HG02870 (cell line): ENCODE data around the gene ELF4.
"Not testable (repeated sequence)": the region's sequence is repeated elsewhere in the genome, so short reads cannot be mapped to it uniquely, and the experiment has no call there.

ENCODE experiments used
- ATAC-seq: cut with Tn5 transposase; IDR thresholded peaks from one replicate; pipeline ENCODE4 v1.9.1; 2021; ENCODE audit warnings: mild to moderate bottlenecking, moderate library complexity; ENCODE audit not compliant: unreplicated experiment

The ELF4 gene

DNA sequence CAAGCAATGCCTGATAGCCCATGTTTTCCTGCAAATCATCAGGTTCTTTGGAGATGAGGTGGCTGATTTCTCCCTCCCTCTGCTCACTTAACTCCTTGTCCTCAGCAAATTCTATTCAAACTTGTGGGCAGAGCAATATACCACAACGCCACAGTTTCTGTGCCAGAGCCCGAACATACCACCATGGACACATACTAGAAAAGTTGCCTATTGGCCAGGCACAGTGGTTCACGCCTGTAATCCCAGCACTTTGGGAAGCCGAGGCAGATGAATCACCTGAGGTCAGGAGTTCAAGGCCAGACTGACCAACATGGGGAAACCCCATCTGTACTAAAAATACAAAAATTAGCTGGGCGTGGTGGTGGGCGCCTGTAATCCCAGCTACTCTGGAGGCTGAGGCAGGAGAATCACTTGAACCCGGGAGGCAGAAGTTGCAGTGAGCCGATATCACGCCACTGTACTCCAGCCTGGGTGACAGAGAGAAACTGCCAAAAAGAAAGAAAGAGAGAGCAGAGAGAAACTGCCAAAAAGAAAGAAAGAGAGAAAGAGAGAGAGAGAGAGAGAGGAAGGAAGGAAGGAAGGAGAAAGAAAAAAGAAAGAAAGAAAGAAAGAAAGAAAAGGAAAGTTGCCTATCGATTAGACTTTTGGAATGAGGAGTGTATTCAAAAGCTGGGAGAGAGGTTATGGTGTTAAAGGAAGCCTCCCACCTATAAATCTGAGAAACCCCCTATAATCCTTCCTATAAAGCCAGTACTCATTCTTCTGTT lies 5.0 kb upstream of the ELF4 start:
- not testable (repeated sequence) for ATAC-seq

DNA sequence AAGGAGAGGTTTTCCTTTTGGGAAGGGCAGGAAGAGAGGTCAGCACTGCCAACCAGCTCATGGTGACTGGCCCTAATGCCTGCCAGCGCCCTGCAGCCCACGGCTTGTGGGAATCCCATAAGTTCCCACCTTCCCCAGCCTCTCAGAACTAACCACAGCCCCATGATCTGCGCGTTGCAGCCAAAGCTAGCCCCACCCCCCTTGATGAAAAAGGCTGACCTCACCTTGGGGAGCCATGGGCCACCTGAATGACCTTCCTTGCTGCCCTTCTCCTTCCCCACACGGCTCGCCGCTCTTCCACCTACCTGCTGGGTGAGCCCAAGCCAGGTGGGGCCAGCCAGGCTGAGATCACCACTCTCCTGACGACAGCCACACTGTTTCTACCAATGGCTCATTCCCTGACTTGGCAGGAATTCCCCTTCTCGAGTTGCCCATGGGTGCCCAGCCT lies 3.9 kb upstream of the ELF4 start:
- no peak for ATAC-seq

DNA sequence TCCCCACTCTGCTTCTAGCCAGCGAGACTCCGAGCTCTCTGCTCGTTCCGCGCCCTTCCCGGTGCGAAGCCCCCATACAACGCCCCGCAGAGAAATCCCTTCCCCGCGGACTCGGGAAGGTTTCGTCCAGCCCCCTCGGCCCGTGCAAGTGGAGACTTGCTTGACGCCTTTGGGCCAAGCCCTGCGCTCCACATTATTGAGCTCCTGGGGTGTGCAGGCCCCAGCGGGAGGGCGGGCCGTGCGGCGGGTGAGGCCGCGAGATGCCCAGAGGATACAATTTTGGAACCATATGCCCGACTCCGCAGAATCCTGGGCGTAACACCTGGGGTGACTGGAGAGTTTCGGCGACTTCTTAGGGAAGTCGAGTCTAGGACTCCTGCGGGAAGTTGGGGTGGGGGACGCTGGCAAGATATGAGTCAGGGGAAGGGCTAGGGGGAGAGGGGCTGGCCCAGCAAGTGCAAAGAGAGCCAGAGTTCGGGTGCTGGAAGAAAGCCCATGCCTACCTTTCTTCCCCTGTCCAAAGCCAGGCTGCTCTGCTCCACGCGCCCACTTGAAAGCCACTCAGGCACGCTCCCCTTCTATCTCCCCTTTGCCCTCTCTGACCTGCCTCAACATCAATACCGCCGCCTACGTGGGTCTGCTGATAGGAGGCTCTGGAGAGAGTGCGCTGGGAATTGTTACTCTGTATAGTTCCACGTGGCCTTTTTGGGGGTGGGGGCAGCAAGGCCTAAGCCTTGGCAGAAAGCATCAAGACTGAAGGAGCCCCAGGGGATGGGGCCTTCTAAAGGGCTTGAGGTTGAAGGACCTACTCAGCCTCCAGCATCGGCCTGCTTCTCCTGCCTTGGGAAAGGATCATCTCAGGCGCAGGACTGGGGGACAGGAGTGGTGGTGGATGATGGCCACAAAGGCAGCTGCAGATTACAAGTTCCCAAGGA lies 1.2 kb upstream of the ELF4 start:
- no peak for ATAC-seq

DNA sequence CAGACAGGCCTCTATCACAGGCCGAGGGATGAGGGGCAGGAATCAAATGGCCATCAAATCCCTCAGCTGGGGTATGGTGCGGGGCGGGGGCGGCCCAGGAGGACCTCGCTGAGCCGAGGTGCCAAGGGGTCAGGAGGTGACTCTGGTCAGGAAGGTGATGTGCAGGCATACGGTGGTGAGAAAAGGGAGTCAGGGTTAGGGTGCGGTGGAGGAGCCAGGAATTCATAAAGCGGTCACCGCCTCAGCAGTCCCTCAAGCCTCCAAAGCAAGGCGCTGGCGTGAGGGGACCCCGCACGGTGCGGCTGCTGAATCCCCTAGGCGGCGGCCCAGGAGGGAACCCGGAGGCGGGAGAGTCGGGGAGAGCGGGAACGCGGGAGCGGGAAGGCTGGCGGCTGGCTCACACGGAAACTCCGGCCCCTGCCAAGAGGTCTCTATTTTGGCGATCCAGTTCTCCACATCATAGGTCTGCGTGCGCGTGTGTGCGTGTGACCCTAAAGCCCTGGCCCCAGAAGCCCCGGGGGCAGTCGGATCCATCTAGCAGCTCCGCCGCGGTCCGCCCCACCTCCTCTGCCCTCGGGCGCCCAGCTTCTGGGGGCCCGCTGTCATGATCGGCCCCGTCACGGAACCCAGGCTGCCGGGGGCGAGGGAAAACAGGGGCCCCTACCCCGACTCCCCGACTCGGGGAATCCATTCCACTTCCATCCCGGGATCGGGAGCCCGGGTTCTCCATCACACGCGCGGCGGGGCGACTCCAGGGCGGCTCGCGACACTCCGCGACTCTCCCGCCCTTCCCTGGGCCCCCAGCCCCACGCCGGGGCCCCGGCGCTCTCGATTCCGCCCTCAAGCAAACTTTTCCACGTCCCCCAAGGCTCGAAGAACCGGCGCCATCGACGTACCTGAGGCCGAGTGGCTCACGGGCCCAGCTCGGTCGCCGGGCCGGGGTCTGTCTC lies 593 bp downstream of the ELF4 start:
- no peak for ATAC-seq

DNA sequence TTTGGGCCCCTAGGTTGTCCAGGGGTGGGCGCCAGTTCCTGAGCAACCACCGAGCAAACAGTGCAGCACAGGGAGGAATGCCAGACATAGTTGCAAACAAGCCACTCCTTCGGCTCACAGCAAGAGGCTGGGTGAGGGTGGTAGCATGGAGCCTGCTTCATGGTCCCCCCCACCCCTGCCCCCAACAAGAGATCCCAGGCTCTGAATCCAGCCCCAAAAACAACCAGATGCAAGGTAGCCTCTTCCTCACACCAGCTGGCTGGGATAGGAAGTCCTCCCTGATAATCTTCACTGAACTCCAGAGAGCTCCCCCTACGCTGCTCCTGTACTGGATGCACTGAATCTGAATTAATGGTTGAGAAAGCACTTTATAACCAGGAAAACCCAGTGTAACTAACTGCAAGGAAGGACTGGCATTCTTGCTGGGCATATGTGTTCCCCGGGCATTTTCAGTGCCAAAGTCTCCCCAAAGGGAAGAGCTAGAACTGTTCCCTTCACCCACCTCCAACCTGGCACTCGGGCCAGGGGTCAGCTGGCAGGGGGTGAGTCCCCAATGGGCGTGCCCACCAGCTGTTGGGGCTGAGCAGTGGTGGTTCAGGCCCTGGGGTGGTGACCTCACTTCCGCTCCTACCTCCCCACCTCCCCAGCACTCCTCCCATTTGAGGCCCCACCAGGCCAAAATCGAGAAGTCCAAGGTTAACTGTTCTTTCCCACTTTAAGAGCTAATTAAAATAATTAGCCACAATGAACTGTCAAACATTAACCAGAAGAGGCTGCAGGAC lies 1.5 kb downstream of the ELF4 start:
- ATAC-seq: peak; percentile 45

DNA sequence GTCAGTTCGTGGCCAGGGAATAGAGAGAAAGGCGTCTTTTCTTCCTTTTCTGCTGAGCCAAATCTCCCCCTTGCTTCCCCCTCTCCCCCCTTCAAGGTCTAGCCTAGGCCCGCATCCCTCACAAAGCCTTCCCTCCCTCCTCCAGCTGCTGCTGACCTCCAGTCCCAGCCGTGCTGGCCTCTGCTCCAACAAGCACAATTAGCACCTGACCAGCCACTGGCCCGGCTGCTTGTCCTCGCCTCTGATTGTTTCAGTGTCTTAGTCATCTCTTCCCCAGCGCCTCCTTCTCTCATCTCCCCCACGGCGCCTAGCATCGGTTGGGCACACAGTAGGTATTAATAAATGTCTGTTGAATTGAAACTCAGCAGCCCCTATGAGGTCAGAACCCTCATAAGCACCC lies 4.2 kb downstream of the ELF4 start:
- no peak for ATAC-seq

DNA sequence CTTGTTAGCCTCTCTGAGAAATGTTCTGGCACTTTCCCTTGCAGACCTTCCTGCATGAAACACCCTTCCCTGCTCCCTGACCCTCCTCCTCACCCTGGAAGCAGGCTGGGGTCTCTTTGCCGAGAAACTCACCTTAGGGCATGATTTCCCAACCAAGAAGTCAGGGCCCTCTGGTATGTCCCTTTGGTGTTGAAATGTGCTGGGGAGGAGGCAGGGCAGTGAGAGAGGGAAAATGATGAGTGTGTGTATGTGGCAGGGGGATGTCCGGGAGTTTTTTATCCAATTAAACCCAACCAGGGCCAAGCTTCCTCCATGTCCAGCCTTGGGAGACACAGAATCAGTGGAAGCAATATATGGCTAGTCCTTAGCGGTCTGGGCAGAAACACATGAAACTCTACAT lies 5.1 kb downstream of the ELF4 start:
- no peak for ATAC-seq

DNA sequence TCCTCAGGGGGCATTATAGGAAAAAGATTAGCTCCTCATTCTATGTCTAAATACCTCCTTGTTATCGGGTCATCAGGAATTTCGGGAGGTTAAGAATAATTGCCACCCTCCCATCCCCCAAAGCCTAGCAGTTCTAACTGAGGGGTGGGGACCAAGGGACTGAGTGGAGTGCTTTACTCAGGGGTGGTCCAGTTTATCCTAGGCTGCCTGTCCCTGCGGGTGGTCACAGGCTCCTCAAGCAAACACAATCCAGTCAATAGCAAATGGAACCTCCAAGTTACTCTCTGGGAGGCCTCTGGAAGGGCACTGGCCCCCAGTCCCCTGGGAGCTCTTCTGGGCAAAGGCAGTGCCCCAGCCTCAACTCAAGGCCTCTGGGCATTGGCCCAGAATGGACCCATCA lies 6.7 kb downstream of the ELF4 start:
- no peak for ATAC-seq

DNA sequence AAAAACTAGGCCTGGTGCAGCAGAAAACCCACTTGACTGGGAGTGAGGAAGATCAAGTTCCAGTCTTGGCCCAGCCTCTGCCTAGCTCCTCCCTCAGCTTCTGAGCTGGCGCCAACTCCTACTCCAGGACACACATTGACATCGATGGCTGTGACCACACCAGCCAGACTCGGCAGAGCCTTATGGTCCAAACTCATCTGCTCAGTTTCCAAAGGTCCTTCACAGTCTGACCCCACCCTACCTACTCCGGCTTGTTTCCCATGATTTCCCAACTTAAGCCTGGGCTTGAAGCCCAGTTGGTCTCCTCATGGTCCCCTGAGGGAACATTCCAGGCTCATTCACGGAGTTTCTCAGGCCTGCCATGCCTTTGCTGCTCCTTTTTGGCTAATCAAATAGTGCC lies 10.1 kb downstream of the ELF4 start:
- ATAC-seq: no peak

DNA sequence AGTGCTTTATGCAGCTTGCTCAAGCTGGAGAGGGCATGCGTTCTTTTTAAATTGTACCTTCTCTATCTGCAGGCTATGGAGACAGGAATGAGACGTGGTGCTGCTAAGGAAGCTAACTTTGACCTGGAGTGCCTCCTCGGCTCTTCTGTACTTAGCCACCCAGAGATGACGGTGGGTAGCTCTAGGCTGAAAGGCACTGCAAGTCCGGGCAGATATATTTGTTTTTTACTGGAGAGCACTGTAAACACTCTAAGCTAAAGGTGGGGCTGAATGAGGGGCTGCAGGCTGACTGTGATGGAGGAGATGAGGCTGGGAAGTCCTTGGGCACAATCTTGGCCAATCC lies 12.1 kb downstream of the ELF4 start:
- ATAC-seq: no peak

DNA sequence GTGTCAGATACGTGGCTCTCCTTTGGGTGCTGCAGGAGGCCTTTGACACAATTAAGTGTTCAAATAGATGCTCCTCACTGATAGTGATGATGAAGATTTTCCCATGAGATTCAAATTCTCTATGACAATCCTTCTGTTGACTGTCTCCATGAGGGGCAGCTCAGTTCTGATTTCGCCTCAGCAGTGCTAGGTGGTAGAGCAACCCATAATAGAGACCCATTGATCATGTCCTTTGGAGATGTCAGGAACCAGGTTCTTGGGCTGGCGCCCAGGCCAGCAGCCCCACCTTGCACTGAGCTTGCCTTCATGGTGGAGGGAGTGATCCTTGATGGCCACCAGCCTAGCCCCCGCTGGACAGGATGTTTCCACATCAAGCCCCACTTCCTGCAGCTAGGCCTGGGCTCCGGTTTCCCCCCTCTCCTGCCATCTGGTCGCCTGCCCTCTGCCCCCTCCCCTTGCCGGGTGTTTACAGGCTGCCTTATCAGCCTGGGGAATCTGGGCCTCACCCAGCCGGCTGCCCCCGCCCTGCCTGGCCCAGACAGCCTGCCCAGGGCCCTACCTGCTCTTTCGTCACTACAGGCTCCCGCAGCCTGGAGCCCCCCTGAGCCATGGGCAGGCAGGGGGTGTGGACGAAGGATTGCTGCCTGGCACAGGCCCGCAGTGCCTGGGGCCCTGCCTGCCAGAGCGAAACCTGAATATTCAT lies 12.6 kb downstream of the ELF4 start:
- ATAC-seq: no peak

DNA sequence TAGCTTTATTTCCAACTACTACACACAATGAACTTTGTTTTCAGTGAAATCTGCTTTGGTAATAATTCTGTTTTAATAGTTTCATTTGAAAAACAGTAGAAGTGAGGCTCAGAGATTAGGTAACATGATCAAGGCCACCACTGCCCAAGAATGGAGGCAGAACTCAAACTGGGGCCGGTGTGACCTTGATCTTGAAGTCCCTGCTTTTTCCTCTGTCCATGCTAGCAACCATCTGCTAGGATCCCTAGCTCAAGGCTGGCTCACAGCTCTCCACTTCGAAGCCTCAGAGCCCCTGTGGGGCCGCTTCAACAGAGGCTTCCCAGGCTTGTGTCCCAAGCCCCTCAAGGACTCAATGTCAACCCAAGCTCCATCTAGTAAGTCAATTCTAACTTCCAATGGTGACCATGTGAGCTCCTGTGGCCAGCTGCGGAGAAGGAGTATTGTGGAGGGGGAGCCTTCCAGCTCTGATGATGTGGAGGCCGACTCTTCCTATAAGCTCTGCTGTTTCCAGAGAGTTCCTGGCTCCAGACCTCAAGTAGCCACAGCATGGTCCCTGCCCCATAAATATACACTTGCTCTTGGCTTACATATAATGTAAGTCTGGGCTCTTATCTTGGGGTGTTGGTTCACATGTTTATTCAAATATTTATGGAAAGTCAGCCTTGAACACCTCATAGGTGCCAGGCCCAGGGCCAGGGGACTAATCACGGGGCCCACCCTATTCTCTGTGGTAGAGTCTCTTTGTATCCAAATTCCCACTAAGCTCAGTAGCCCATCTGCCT lies 14.9 kb downstream of the ELF4 start:
- no peak for ATAC-seq

DNA sequence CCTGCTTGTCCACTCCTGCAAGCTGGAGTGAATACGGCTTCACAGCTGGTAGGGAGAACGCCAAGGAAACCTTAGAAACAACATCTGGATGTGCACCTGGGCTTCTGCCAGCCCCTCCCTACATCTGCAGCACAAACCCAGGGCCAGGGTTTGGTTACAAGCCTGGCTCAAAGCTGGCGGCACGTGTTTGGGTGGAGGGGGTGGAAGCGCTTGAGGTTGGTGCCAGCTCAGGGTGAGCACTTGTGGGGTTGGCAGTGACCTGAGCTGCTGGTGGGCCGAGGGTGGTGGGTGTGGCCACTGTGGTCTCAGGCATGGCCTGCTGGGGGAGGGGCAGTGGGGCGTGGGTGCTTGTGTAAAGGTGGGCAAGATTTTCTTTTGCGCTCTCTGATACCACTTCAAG lies 15.6 kb downstream of the ELF4 start:
- ATAC-seq: no peak

DNA sequence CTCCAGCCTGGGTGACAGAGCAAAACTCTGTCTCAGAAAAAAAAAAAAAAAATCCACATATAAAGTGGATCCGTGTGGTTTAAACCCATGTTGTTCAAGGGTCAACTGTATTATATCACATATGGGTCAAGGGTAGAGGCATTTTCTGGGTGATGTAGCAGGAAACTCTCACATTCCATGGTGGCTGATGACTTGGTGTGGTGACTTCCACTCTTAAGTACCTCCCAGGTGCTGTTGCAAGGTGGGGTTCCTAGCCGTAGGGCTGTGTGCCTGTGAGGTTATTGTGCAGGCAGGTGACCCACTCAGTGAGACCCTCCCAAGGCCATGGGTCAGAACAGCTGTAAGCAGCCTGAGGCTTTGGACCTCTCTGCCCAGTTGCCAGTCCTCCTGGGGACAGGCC lies 17.0 kb downstream of the ELF4 start:
- no peak for ATAC-seq

DNA sequence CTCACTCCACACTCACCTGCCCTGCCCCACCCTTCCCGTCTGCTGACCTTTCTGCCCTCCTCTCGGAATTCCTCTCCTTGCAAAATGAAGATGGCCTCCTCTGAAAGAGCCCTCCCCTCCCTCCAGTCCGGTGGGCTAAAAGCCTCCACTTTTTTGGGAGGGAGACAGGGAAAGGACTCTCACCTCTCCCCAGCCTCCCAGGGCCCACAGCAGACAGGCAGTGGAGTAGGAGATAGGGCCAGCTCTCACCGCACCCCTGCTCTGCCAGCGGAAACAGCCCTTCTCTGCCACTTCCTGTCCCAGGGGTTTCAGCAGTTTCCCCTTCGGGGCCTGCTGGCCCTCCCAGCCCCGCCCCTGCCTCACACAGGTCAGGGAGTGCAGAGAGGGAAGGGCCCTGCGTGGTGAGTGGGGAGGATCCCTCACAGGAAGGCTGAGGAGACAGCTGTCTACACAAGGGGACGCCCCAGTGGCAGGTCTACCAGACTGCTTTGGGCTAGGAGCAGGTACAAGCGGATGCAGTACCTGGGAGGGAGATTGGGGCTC lies 18.2 kb downstream of the ELF4 start:
- ATAC-seq: peak; percentile 98

DNA sequence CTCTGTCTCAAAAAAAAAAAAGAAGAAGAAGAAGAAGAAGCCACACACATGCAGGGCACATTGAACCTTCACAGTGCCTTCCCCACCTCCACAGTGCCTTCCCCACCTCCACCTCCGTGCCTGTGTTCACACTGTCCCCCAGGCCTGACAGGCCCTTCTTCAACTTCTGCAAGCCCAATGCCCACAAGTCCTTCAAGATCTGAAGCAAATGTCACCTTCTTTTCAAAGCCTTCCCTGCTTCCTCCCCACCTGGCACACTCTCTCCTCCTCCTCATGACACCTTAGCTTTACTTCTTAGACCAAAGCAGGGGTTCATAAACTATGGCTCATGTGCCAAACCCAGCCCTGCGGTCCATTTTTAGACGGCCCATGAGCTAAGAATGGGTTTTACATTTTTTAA lies 19.9 kb downstream of the ELF4 start:
- no peak for ATAC-seq

DNA sequence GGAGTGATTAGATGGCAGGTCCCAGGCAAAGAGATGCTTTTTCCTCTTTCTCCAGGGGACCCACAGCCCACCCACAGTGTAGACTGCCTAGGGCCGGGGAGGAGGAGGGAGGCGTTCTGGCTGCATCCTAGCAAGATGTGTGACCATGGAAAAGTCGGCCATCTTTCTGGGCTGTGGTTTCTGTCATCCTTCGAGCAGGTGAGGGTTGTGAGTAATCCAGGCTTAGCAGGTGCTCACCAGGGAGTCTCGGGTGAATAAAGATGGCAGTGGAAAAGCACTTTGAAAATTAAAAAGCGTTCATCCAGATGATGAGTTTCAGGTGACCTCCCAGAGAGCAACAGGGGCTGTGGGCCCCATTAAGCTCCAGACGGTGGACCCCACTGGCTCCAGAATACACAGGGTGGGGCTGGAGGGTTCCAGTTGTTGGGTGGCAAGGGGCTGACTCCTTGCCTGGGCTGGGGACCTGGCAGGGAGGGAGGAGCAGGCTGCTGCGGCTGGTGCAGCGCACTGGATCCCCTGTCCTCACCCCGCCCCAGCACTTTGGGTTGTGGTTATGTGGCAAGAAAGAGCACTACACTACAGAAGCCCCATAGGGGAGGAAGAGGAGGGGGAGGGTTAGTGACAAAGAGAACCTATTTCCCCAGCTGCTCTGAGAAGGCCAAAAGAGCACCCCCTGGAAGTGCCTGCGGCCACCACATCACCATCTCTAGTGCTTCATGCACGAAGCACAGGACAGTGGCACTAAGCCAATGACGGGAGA lies 23.7 kb downstream of the ELF4 start:
- peak; percentile 41 for ATAC-seq
